Measurements from ENCODE around the gene ZNF331.
"Not testable (repeated sequence)": the region's sequence is repeated elsewhere in the genome, so short reads cannot be mapped to it uniquely, and the experiment has no call there.

ZNF331 gene

GRCh38 chr19:53537521-53538377, at the start of gene ZNF331:
TSS of gene ZNF331 (plus strand) at chr19:53538145. CDS start at chr19:53569377, 31,232 bp downstream.
- no peaks in the 10 kb centered on the region for H3K27me3 ChIP-seq (ENCODE audit: insufficient read depth, low read length, poor library complexity, severe bottlenecking)
- TF ChIP-seq CTCF (conservative IDR thresholded peaks at IDR 0.05; ENCODE audit: low read length), result no peak; the same call in 1 of the 2 replicates
- TF ChIP-seq EZH2phosphoT487 (IDR thresholded peaks at IDR 0.05; ENCODE audit: borderline replicate concordance), result no peak
- H3K9me3 ChIP-seq (ENCODE audit: insufficient read depth, low read depth, low read length), result no peaks in the 10 kb centered on the region
- no peaks in the 10 kb centered on the region for H4K20me1 ChIP-seq (ENCODE audit: insufficient read depth, low read length, poor library complexity, severe bottlenecking)
- no peaks in the 10 kb centered on the region for H3K4me1 ChIP-seq (ENCODE audit: insufficient read depth, low read length, poor library complexity, severe bottlenecking)
- H3K9ac ChIP-seq (ENCODE audit: low read depth, low read length, poor library complexity, severe bottlenecking), result peak within 1 kb of the TSS; percentile 72
- H3K9me2 ChIP-seq (replicated peaks; ENCODE audit: low read depth, low read length), result no peaks in the 10 kb centered on the region
- peak within 1 kb of the TSS; percentile 65 for H3K4me2 ChIP-seq (ENCODE audit: low read depth, low read length, poor library complexity, severe bottlenecking)
- peak within 1 kb of the TSS; percentile 88 for H2AFZ ChIP-seq (ENCODE audit: low read length)
- H3F3A ChIP-seq (ENCODE audit: low read depth), result no peaks in the 10 kb centered on the region
- H3K79me2 ChIP-seq (ENCODE audit: insufficient read depth, low read length), result 0 out of 2 replicates have a peak, but pooled peaks cover 2% of the 10 kb centered on the region
- no peaks in the 10 kb centered on the region for H3K36me3 ChIP-seq (ENCODE audit: insufficient read depth, low read length)
- H3K4me3 ChIP-seq (ENCODE audit: low read length, poor library complexity, severe bottlenecking), result peak within 1 kb of the TSS; percentile 74

GRCh38 chr19:53492153-53492552, 45.8 kb upstream of the ZNF331 start:
- Histone ChIP-seq H3K4me3 (ENCODE audit: low read length, poor library complexity, severe bottlenecking) (no peak overlapping the region), H3K4me2 (ENCODE audit: low read depth, low read length, poor library complexity, severe bottlenecking) (no peak overlapping the region), H3K36me3 (ENCODE audit: insufficient read depth, low read length) (peaks cover 35% of the 10 kb centered on the region), H3K4me1 (ENCODE audit: insufficient read depth, low read length, poor library complexity, severe bottlenecking) (no peaks in the 10 kb centered on the region), H3K9me3 (ENCODE audit: insufficient read depth, low read depth, low read length) (peaks cover 5% of the 10 kb centered on the region; the same call in 1 of the 2 replicates), H3K9me2 (replicated peaks; ENCODE audit: low read depth, low read length) (no peaks in the 10 kb centered on the region), H3K9ac (ENCODE audit: low read depth, low read length, poor library complexity, severe bottlenecking) (no peak overlapping the region), H4K20me1 (ENCODE audit: insufficient read depth, low read length, poor library complexity, severe bottlenecking) (no peaks in the 10 kb centered on the region), H3K79me2 (ENCODE audit: insufficient read depth, low read length) (no peaks in the 10 kb centered on the region), H2AFZ (ENCODE audit: low read length) (no peak overlapping the region), H3F3A (ENCODE audit: low read depth) (no peaks in the 10 kb centered on the region), H3K27me3 (ENCODE audit: insufficient read depth, low read length, poor library complexity, severe bottlenecking) (no peaks in the 10 kb centered on the region)
- no peak for TF ChIP-seq EZH2phosphoT487 (IDR thresholded peaks at IDR 0.05; ENCODE audit: borderline replicate concordance)
- no peak for TF ChIP-seq CTCF (conservative IDR thresholded peaks at IDR 0.05; ENCODE audit: low read length)

- not testable (repeated sequence) for H3F3A ChIP-seq (ENCODE audit: low read depth); H3K9me2 ChIP-seq (replicated peaks; ENCODE audit: low read depth, low read length); H3K27me3 ChIP-seq (ENCODE audit: insufficient read depth, low read length, poor library complexity, severe bottlenecking); H3K4me2 ChIP-seq (ENCODE audit: low read depth, low read length, poor library complexity, severe bottlenecking); H3K36me3 ChIP-seq (ENCODE audit: insufficient read depth, low read length); H4K20me1 ChIP-seq (ENCODE audit: insufficient read depth, low read length, poor library complexity, severe bottlenecking); H3K9me3 ChIP-seq (ENCODE audit: insufficient read depth, low read depth, low read length); H2AFZ ChIP-seq (ENCODE audit: low read length); H3K9ac ChIP-seq (ENCODE audit: low read depth, low read length, poor library complexity, severe bottlenecking); H3K4me3 ChIP-seq (ENCODE audit: low read length, poor library complexity, severe bottlenecking); H3K4me1 ChIP-seq (ENCODE audit: insufficient read depth, low read length, poor library complexity, severe bottlenecking); H3K79me2 ChIP-seq (ENCODE audit: insufficient read depth, low read length)
These were observed 40.5 kb upstream of the ZNF331 start for GRCh38 chr19:53497311-53498023.

DNA sequence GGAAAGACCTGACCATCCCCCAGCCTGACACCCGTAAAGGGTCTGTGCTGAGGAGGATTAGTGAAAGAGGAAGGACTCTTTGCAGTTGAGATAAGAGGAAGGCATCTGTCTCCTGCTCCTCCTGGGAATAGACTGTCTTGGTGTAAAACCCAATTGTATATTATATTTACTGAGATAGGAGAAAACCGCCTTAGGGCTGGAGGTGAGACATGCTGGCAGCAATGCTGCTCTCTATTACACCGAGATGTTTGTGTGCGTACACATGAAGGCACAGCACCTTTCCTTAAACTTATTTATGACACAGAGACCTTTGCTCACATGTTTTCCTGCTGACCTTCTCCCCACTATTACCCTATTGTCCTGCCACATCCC, 39.9 kb upstream of the ZNF331 start:
- H3K4me2 ChIP-seq (ENCODE audit: low read depth, low read length, poor library complexity, severe bottlenecking); H3K9me2 ChIP-seq (replicated peaks; ENCODE audit: low read depth, low read length): not testable (repeated sequence)

DNA sequence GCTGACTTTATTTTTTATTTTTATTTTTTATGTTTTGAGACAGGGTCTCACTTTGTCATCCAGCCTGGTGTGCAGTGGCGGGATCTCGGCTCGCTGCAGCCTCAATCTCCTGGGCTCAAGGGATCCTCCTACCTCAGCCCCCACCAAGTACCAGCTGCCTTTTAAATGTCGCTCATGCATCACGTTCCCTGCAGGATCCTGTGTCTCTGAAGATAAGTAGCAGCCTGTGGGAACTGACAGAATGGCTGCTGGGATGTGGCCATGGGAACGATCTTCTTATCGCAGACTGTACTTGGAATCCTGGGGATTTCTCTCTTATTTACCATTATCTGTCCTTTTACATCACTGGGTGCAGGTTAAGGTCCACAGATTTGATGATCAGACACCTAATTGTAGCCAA, 34.8 kb upstream of the ZNF331 start:
- not testable (repeated sequence) for H3K79me2 ChIP-seq (ENCODE audit: insufficient read depth, low read length); H3K9me2 ChIP-seq (replicated peaks; ENCODE audit: low read depth, low read length); H3K27me3 ChIP-seq (ENCODE audit: insufficient read depth, low read length, poor library complexity, severe bottlenecking); H3K9ac ChIP-seq (ENCODE audit: low read depth, low read length, poor library complexity, severe bottlenecking); H3K36me3 ChIP-seq (ENCODE audit: insufficient read depth, low read length); H3K4me3 ChIP-seq (ENCODE audit: low read length, poor library complexity, severe bottlenecking); H3F3A ChIP-seq (ENCODE audit: low read depth); H4K20me1 ChIP-seq (ENCODE audit: insufficient read depth, low read length, poor library complexity, severe bottlenecking); H3K9me3 ChIP-seq (ENCODE audit: insufficient read depth, low read depth, low read length); H3K4me1 ChIP-seq (ENCODE audit: insufficient read depth, low read length, poor library complexity, severe bottlenecking); H2AFZ ChIP-seq (ENCODE audit: low read length); H3K4me2 ChIP-seq (ENCODE audit: low read depth, low read length, poor library complexity, severe bottlenecking)

More for the DNA sequence above, 39.9 kb upstream of the ZNF331 start:
- not testable (repeated sequence) for H4K20me1 ChIP-seq (ENCODE audit: insufficient read depth, low read length, poor library complexity, severe bottlenecking); H3K79me2 ChIP-seq (ENCODE audit: insufficient read depth, low read length); H3K36me3 ChIP-seq (ENCODE audit: insufficient read depth, low read length); H3F3A ChIP-seq (ENCODE audit: low read depth); H3K4me3 ChIP-seq (ENCODE audit: low read length, poor library complexity, severe bottlenecking); H3K9me3 ChIP-seq (ENCODE audit: insufficient read depth, low read depth, low read length); H2AFZ ChIP-seq (ENCODE audit: low read length); H3K27me3 ChIP-seq (ENCODE audit: insufficient read depth, low read length, poor library complexity, severe bottlenecking); H3K4me1 ChIP-seq (ENCODE audit: insufficient read depth, low read length, poor library complexity, severe bottlenecking); H3K9ac ChIP-seq (ENCODE audit: low read depth, low read length, poor library complexity, severe bottlenecking)

All from Loucy (cell line).